HG02759 (cell line): ENCODE measurements around the gene RESP18.
A peak's percentile ranks its signal among the peaks of the same experiment; 100 is the strongest.
"Not testable (repeated sequence)": the region's sequence is repeated elsewhere in the genome, so short reads cannot be mapped to it uniquely, and the experiment has no call there.

Experiments used
- ATAC-seq: cut with Tn5 transposase; IDR thresholded peaks from one replicate; pipeline ENCODE4 v1.9.1; 2021; ENCODE audit warnings: mild to moderate bottlenecking, moderate library complexity; ENCODE audit not compliant: unreplicated experiment

RESP18 gene

DNA sequence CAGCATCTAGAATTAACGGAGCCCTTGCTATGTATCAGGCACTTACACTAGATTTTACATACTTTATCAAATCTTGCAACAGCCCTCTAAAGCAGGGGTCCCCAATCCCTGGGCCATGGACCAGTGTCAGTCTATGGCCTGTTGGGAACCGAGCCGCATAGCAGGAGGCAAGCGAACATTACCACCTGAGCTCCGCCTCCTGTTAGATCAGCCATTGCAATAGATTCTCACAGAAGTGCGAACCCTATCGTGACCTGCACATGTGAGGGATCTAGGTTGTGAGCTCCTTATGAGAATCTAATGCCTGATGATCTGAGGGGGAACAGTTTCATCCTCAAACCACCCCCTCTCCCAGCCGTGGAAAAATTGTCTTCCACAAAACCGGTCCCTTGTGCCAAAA, 39.9 kb downstream of the RESP18 start:
- no peak for ATAC-seq

DNA sequence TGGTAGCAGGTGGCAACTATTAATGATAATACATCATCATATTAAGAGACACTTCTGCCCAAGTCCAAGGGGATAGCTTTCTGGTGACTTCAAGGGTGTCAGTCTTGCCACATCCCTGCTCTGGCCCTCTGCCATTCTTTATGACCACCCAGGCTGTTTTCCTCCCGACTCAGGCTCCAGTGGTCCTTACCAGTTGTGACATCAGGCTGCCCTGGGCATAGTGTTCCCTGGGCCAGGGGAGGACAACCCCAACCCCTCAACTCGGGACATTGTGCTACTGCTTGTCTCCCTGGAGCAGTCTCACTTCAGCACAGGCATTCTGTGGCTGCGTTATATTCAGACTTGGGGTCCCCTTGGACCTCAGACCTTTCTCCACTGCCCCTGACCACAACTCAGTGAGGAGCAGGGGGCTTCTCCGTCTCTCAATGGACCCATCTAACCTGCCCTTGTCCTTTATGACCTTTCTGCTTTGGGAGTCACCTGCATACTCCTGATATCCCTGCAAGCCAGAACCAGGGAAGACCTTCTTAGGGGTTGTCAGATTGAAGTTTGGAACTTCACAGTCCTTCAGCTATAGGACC, 40.5 kb downstream of the RESP18 start:
- ATAC-seq: no peak

DNA sequence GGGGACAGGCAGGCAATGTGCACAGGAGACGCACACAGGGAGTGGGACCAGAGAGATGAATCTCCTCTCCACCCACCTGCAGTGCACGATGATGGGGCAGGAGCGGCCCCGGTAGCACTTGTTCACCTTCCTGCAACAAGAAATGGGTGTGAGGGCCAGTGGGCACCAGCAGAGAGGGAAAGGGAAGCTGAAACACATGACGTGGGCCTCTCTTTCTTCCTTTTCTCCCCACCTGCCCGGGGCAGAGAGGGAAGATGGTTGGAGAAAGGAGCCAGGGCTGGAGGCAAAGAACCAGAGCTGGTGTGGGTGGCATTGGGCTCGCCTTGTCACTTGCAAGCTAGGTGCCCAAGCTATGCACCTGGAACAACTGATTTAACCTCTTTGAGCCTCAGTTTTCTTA, 41.1 kb downstream of the RESP18 start:
- ATAC-seq: no peak

DNA sequence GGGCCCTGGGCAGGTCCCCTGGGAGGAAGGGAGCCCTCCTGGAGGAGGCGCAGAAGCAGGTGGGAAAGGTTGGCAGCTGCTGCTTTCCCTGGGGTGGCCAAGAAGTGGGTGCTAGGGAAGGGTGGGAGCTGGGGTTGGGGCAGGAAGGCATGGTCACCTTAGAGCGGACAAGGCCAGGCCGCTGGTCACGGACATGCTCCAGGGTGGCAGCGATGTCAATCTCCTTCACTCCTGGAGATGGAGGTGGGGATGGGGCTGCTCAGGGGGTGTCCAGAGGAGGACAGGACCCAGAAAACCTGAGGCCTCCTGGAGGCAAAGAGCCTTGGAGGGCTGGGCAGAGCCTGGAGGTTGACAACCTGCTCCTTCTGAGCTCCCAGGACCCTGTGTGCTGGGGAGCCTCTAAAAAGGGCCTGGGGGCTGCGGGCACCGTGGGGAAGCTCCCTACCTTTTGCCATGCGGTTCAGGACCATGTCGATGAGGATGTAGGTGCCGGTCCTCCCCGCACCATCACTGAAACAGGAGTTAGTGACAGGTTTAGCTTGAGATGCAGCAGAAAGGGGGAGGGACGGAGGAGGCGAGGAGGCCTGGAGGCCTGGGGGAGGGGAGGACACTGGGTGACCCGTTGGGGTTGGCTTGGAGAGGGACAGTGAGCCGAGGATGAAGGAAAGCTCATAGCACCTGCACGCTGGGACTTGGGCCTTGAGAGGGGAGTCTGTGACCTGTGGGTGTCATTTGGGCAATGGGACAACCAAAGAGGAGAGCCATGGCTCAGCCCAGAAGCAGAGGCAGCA, 42.0 kb downstream of the RESP18 start:
- no peak for ATAC-seq

DNA sequence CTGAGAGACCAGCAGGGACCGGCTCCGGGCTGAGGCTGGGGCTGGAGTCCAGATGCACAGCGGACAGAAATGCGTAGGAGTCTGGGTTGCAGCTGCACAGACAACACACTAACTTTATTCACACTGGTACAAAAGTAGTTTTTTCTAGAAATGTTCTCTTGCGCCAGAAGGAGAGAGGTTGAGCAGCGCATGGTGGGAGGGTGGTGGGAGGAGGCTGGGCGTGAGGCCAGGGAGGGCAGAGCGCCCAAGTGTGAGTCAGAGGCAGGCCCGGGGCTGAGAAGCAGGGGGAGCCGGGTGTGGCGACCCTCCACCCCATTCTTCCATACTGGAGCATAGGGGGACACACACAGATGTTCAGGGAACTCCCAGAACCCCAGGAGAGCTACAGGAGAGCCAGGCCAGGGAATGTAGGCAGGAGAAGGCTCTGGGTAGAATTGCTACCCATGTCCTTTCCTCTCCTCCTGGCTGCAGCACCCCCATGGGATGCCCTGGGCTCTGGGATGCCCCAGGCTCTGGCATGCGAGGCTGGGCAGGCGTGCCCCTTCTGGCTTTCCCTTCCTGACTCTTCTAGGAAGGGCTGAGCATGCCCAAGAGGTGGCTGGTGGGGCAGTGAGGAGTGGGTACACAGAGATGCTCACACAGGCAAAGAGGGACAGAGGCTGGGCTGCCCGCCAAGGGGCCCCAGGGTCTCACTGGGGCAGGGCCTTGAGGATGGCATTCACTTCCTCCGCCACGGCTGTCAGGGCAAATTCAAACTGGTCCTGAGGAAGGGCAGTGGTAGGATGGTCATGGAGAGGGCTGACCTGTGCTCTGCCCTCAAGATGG, 42.8 kb downstream of the RESP18 start:
- ATAC-seq: no peak

DNA sequence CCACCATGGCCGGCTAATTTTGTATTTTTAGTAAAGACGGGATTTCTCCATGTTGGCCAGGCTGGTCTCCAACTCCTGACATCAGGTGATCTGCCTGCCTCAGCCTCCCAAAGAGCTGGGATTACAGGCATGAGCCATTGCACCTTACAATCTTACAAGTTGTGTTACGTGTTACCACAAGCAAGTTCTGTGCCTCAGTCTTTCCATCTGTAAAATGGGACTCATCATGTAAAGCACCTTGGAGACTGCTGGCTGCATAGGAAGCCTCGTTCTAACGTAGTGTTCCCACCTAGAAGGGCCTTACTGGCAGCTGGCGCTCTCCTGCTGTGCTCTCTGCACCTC, 43.4 kb downstream of the RESP18 start:
- ATAC-seq: no peak

DNA sequence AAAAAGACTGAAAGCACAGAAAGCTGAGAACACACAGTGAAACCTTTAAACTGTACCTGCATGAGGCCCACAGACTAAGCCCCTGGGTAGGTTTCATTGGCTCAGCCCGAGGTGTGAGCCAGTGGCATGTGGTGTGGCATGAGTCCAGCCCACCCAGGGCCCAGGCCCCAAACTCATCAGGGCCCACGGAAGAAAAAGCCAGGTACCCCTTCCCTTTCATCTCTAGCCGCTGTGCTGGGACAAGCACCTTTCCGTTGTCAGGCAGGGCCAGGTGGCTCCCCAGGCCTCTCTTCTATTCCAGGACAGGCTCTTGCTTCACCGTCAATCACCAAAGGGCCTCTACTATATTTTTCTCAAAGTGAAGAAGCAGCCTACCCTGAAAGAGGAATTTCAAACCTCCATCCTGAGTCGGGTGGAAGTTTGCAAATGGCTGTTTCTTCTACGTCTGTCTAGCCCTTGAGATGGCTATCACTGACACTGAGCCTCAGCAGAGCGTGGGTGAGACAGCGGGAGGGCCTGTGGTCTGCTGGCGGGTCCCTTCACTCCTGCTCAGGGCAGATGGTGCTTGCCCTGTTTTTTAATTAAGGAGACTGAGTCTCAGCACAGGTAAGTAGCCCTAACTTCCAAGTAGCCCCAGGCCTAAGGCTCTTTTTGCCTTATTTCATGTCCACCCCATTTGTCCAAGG, 44.8 kb downstream of the RESP18 start:
- no peak for ATAC-seq

DNA sequence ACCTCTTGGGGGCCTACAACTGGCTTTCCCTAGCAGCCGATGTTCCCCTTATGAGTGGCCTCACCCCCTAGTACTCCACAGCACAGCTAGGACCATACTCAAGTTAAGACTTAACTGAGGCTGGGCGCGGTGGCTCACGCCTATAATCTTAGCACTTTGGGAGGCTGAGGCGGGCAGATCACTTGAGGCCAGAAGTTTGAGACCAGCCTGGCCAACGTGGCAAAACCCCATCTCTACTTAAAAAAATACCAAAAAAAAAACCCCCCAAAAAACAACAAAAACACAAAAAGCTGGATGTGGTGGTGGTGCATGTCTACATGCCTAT, 45.5 kb downstream of the RESP18 start:
- not testable (repeated sequence) for ATAC-seq

DNA sequence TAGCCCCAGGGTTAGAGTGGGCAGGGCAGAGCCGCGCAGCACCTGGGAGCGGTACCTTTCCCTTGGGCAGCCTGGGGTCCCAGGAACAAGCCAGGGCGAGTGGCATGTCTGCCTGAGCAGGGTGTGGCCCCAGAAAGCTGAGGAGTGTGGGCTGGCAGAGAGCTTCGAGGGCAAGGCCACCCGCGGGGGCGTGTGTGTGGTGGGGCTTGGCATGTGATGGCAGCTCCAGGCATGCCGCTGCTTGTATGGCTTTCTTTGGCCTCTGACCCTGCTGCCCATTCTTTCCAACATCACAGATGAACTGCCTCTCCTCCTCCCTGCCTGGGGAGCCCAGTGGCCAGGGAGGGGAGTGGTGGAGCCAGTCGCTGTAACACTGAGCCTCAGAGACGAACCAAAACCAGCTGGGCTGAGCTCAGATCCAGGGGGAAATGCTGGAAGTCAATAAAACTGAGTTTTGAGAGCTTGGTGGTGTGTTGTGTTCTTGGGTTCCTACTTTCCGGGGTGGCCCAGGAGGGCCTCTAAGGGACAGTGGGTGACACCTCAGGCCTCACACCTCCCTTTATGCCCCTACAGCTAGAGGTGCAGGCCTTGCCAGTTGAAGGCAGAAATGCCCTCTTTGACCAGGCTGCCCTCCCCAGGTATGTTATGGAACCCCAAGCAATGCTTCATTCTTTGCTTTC, 46.0 kb downstream of the RESP18 start:
- no peak for ATAC-seq

DNA sequence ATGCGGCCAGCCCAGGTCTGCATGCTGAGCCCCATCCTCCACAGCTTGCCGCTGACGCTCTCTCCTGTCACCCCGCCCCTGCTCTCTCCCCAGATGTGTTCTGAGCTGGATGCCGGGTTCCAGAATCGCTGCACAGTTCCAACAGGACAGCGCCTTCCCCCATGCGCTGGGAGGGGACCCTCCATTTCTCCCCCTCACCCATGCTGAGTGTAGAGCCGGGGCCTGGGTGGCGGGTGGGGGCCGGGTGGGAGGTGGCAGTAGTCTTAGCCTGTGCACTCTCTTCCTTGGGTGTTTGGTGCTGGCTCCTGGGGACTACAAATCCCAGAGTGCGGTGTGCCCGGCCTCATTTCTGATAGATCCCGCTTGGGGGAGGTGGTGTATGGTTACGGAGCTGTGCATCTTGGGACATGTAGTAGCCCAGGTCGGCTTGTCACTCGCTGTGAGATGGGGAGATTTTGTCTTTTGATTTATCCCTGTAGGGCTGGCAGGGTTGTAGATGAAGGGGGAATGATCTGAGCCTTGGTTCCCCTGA, 46.6 kb downstream of the RESP18 start:
- ATAC-seq: no peak

DNA sequence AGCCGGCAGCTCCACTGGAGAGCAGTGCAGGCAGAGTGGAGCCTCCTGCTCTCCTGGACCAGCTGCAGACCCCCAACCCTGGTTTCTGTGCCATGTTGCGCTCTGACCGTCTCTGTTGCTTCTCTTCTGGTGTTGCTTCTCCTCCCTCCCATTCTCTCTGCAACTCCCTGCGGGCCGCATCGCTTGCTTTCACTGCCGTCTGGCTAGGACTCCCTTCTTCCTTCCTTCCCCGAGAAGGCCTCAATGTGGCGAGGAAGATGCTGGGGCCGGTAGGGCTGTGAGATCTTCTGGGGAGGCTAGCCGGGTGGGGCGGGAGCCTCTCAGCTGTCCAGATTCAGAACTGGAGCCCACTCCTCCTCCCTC, 47.2 kb downstream of the RESP18 start:
- ATAC-seq: no peak

DNA sequence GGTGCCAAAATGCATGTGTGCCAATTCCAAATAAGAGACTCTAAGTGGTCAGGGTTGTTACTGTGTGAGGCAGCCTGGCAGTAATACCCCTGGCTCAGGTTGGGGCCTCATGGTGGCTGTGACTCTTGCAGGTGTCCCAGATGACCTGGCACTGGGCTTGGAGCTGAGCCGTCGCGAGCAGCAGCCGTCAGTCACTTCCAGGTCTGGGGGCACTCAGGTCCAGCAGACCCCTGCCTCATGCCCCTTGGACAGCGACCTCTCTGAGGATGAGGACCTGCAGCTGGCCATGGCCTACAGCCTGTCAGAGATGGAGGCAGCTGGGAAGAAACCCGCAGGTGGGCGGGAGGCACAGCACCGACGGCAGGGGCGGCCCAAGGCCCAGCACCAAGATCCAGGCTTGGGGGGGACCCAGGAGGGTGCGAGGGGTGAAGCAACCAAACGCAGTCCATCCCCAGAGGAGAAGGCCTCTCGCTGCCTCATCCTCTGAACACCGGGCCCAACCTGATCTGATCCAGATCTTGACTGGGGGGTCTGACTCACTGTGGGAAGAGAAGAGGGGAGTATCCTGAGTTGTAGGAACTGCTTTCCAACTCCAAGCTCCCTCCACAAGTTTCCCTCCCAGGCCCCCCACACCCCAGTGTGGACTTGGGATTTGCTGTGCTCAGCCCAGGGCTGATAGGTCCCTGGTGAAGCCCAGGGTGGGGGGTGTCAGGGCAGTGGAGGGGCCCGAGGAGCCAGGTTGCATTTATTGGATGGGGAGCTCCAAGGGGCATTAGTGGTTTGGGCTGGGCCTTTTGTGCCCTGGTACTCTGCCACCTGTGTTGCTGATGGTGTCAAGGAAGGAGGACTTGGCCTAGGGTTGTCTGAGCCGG, 47.8 kb downstream of the RESP18 start:
- ATAC-seq: no peak

DNA sequence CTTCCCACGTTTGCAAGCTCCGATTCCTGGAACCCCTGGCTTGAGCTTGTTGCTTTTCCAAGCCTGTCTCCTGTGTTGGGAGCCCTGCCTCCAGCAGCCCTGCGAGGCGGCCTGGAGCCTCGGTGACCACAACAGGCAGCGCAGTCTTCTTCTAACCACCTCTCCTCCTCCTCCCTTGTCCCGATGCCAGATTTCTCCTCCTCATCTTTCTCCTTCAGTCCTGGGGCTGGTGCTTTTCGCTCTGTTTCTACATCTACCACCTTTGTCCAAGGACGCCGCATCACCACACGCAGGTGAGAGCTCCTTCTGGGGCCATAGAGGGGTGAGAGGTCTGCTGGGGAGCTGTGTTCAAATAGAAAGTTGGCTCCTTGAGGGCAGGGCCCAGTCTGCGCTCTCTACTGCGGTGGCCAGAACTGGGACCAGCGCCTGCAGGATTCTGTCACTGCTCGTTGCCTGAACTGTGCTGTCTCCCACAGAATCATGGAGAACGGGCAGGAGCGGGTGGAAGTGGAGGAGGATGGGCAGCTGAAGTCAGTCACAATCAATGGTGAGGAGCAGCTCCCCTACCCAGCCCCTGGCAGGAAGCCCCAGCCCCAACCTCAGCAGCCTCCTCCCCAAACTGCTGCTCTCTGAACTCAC, 49.5 kb downstream of the RESP18 start:
- no peak for ATAC-seq

DNA sequence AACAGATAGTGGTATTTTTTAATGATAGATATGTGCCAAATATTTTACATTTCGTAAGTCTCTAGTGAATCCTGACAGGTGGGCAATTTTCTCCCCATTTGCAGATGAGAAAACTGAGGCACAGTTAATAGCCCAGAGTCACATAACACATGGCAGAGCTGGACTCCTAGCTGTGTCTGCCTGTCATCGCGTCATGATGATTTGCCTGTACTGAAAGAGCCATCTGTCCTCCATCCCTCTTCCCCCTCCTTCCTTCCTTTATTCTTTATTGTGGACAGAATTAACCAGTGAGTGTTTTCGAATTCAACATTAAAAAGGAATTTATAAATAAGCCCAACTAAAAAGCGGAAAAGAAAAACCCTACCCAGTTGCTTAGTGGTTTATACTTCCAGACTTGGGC, 50.2 kb downstream of the RESP18 start:
- no peak for ATAC-seq

DNA sequence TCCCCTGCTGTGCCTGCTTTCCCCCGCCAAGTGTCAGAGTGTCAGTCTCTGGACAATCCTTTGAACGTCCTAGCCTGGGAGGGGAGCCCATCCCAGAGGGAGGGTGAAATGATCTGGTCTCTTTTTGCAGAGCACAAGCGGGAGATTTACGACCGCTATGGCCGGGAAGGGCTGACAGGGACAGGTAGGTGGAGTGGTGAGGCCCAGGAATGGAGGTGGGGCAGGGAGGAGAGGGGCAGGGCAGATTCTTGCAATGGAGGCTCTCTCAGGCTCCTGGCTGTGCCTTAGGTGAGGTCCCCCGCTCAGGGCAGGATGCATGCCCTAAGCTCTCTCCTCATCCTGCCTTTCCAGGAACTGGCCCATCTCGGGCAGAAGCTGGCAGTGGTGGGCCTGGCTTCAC, 51.0 kb downstream of the RESP18 start:
- ATAC-seq: no peak

DNA sequence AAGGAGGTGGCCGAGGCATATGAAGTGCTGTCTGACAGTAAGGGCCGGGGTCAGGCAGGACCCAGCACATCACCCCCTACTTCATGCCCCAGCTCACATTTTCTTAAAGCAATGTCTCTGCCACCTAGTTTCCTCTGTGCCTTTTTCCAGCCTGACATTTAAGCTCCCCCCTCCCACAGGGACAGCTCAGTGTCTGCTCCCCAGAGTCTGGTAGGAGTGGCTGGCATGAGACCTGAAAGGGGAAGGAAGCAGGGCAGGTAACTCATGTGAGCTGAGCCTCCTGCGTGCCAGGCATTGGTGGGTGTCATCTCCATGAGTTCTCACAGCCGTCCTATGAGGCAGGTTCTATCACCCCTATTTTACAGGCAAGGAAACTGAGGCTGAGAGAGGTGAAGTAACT, 51.9 kb downstream of the RESP18 start:
- ATAC-seq: no peak

DNA sequence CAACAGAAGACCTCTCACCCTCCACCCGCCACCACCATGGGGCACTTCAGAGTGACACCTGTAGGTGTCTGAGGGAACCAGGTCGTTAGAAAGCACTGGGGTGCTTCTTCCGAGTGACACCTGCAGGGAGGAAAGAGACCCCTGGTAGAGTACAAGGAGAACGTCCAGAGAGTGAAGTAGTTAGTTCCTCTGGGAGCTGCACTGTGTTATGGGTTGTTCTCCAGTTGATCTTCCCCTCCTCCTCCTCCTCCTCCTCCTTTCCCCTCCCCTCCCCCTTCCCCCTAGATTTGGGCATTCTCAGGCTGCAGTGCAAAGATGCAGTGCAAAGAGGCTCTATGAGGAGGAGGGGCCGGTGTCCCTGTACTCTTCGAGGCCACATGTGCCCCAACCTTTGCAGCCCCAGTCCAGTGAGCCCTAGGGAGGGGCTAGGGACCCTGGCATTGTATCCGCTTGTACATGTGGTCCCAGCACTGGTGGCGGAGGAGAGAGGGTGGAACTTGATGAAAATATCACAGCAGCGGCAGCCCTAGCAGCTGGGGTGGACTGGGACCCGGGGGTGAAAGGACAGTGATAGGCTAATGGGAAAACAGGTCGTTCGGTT, 52.5 kb downstream of the RESP18 start:
- ATAC-seq: no peak

DNA sequence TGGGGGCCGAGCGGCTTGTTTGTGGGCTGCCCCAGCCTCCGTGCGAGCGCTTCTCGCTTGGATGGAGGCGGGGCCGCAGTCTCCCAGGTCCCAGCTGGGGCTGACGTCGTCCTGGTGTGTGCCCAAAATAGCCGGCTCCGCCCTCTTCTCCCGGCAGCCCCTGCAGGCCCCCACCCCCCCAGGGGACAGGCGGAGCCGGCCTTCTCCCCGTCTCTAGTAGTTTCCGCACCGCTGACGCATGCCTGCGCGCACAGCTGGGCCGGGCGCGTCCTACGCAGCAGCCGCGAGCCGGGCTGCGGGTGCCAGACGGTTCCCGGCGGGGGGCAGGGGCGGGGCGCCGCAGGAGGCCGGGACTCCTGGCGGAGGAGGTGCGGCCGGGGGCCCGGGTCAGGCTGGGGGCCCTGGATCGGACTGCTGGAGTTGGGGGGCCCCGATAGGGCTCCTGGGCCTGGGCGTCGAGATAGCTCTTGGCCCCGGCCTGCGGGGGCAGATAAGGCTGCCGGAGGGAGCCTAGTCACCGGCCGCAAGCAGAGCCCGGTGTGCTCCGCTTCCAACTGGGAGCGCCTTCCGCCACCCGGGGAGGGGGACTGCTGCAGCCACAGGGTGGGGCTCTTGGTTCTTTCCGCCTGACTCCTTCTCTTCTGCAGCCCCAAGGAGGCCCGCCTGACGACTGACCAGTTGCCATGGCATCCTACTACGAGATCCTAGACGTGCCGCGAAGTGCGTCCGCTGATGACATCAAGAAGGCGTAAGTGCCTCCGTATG, 53.2 kb downstream of the RESP18 start, which contains the start of gene DNAJB2:
Gene DNAJB2, plus strand, starts transcription at position 216 of the 765 bp plus-strand sequence. Its CDS starts 468 bp downstream, at position 684.
- ATAC-seq: peak; percentile 90
